Right atrium auricular region (tissue), 2 donors: ENCODE measurements around the gene STX18. TPM values are rescaled to one million over a fixed set of nuclear protein-coding genes. Genes with fewer than 3 reads are reported as not detected.
A peak's percentile ranks its signal among the peaks of the same experiment; 100 is the strongest.
"Not testable (repeated sequence)": the region's sequence is repeated elsewhere in the genome, so short reads cannot be mapped to it uniquely, and the experiment has no call there.

Source experiments
- DNase-seq: peaks from one replicate; pipeline ENCODE4 v3.0.0-alpha.2; 2019; ENCODE audit warnings: low spot score
- H3K27ac ChIP-seq, 2 donors: fragments of 200-600 bp; sonication (generic); 1 replicate in 1 of 2; 2 replicates in 1 of 2; pipeline ENCODE4 v1.5.1; 2016 to 2019
- H3K27me3 ChIP-seq, 2 donors: fragments of 200-600 bp; sonication (generic); one replicate each; pipeline versions ENCODE4 v1.5.1 to v1.6.0; 2017 to 2019
- H3K36me3 ChIP-seq: fragments of 200-600 bp; sonication (generic); one replicate; pipeline ENCODE4 v1.5.1; 2016
- H3K4me1 ChIP-seq, 2 donors: fragments of 200-600 bp; sonication (generic); one replicate each; pipeline versions ENCODE4 v1.5.1 to v1.6.0; 2017 to 2019
- H3K4me3 ChIP-seq, 2 donors: fragments of 200-600 bp; sonication (generic); 1 replicate in 1 of 2; 2 replicates in 1 of 2; pipeline ENCODE4 v1.5.1; 2017 to 2019; ENCODE audit warnings: mild to moderate bottlenecking in 1 of 2, moderate library complexity in 1 of 2
- H3K9me3 ChIP-seq, 2 donors: fragments of 200-600 bp; sonication (generic); one replicate each; pipeline ENCODE4 v1.5.1; 2019
- CTCF ChIP-seq, 2 donors: fragments of 200-600 bp; sonication (generic); IDR thresholded peaks; one replicate each; pipeline ENCODE4 v1.5.1; 2019; ENCODE audit warnings: antibody characterized with exemption in 2 of 2
- total RNA-seq, 2 donors: library from RNA; depleted of rRNA; stranded (reverse); fragments of >200 nt; gene quantifications; one replicate each; pipeline ENCODE4 v1.1.0, GENCODE V29; 2016

STX18 gene
- total RNA-seq, 2 donors from 2014 or later: 8.8 to 10.8 TPM

DNA sequence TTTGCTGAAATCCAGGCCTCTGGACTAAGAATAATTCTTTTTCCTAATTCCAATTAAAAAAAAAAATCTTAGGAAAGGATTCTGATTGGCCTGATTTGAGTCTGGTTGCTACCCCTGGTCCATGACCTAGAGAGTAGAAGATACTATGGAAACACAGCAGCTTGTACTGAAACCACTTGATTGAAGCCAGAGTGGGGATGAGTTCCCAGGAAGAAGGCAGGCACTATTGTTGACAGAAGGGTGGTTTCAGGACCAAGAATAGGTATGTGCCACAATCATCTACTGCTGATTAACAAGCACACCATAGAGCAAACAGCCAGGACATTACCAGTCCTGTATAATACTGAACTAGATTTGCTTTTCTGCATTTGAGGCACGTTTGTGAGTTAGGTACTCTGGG is 29.6 kb downstream of the STX18 start:
- Histone ChIP-seq H3K4me3 (no peak overlapping the region), H3K9me3 (no peaks in the 10 kb centered on the region), H3K27ac (no peak overlapping the region), H3K27me3 (no peaks in the 10 kb centered on the region), H3K4me1 (no peaks in the 10 kb centered on the region), H3K36me3 (no peaks in the 10 kb centered on the region)
- no peak for TF ChIP-seq CTCF (IDR thresholded peaks at IDR 0.05)
- no peak for DNase-seq

- not testable (repeated sequence) for H3K9me3 ChIP-seq, H3K4me1 ChIP-seq, H3K4me3 ChIP-seq, DNase-seq, H3K36me3 ChIP-seq, H3K27ac ChIP-seq, H3K27me3 ChIP-seq
Measured at GRCh38 chr4:4510641-4511040, 31.2 kb downstream of the STX18 start.

- Histone ChIP-seq H3K9me3 (no peaks in the 10 kb centered on the region), H3K27me3 (no peaks in the 10 kb centered on the region), H3K4me1 (no peaks in the 10 kb centered on the region), H3K27ac (no peak overlapping the region), H3K36me3 (no peaks in the 10 kb centered on the region), H3K4me3 (no peak overlapping the region)
- no peak for TF ChIP-seq CTCF (IDR thresholded peaks at IDR 0.05)
- DNase-seq: no peak
Measured at GRCh38 chr4:4509521-4509920, 32.3 kb downstream of the STX18 start.

DNA sequence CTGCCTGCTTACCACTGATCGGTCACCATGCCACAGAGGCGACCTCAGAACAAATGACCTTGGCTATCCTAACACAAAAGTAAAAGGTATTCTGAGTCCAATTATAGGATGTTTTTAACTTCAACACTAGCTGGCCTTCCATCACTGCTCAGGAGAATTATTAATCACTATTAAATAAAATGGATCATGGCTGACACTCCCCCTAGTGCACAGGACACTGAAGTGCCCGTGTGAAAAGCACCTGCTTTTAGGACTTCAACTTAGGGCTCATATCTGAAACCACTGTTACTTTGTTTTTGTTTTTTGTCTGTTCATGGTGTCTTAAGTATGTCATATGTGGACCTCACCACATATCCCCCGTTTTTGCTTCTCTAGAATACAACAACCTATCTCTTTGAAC is 33.9 kb downstream of the STX18 start:
- Histone ChIP-seq H3K4me3 (no peak overlapping the region), H3K36me3 (no peaks in the 10 kb centered on the region), H3K4me1 (peaks cover 0 to 4% of the 10 kb centered on the region in 2 donors), H3K27me3 (no peaks in the 10 kb centered on the region), H3K27ac (no peak overlapping the region), H3K9me3 (no peaks in the 10 kb centered on the region)
- DNase-seq: no peak
- TF ChIP-seq CTCF (IDR thresholded peaks at IDR 0.05): peak in 1 of 2 donors; percentile 44

- DNase-seq: no peak
- Histone ChIP-seq H3K4me1 (peaks cover 0 to 9% of the 10 kb centered on the region in 2 donors), H3K36me3 (no peaks in the 10 kb centered on the region), H3K4me3 (no peak overlapping the region), H3K27me3 (no peaks in the 10 kb centered on the region), H3K9me3 (no peaks in the 10 kb centered on the region), H3K27ac (no peak overlapping the region)
- TF ChIP-seq CTCF (IDR thresholded peaks at IDR 0.05): no peak
Measured at GRCh38 chr4:4507403-4507802, 34.4 kb downstream of the STX18 start.

DNA sequence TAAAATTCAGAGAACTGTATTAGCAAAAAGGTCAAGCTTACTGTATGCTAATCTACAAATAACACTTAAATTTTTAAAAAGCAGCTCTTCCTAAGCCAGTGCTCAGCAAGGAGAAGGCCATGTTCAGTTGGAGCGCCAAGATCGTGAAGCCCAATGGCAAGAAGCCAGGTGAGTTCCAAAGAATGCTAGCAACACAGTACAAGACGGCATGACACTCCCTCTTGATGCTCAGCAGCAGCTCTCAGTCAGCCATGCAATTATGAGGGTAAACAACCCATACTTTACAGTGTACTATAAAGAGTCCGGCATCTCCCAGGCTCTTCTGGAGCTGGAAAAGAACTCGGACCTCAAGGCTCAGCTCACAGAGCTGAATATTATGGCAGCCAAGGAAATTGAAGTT is 34.9 kb downstream of the STX18 start:
- H3K27ac ChIP-seq: no peak overlapping the region
- no peaks in the 10 kb centered on the region for H3K36me3 ChIP-seq
- peaks cover 0 to 9% of the 10 kb centered on the region in 2 donors for H3K4me1 ChIP-seq
- DNase-seq: no peak
- no peaks in the 10 kb centered on the region for H3K9me3 ChIP-seq
- no peak overlapping the region for H3K4me3 ChIP-seq
- no peaks in the 10 kb centered on the region for H3K27me3 ChIP-seq
- TF ChIP-seq CTCF (IDR thresholded peaks at IDR 0.05): no peak

GRCh38 chr4:4505211-4505610 is 36.6 kb downstream of the STX18 start:
- H3K4me1 ChIP-seq, H3K9me3 ChIP-seq, DNase-seq, H3K27ac ChIP-seq, H3K27me3 ChIP-seq, H3K36me3 ChIP-seq, H3K4me3 ChIP-seq: not testable (repeated sequence)
